ENCODE data around the gene CARD18.

CARD18 gene

DNA sequence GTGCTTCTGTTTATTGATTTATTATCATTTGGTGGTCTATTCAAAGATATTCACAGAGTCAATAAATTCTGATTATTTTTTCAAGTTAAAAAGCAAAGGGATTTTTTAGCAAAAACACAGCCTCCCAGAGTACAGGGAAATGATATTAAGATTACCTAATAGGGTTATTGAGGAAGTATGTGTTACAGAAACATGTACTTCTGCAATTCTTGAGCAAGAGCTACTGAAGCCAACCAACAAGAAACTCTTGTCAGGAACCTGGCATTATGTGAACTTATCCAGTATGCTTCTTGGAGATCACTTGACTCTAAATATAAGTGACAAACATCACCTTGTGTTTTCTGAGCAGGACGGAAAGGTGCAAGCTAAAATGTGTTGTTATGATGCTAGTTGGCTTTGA lies 42.0 kb upstream of the CARD18 start:
- H3F3A ChIP-seq (ENCODE audit: low read depth), result no peaks in the 10 kb centered on the region
- H3K9me3 ChIP-seq (ENCODE audit: insufficient read depth, low read depth, low read length), result no peaks in the 10 kb centered on the region
- no peak for TF ChIP-seq EZH2phosphoT487 (IDR thresholded peaks at IDR 0.05; ENCODE audit: borderline replicate concordance)
- TF ChIP-seq, protein P1, sequence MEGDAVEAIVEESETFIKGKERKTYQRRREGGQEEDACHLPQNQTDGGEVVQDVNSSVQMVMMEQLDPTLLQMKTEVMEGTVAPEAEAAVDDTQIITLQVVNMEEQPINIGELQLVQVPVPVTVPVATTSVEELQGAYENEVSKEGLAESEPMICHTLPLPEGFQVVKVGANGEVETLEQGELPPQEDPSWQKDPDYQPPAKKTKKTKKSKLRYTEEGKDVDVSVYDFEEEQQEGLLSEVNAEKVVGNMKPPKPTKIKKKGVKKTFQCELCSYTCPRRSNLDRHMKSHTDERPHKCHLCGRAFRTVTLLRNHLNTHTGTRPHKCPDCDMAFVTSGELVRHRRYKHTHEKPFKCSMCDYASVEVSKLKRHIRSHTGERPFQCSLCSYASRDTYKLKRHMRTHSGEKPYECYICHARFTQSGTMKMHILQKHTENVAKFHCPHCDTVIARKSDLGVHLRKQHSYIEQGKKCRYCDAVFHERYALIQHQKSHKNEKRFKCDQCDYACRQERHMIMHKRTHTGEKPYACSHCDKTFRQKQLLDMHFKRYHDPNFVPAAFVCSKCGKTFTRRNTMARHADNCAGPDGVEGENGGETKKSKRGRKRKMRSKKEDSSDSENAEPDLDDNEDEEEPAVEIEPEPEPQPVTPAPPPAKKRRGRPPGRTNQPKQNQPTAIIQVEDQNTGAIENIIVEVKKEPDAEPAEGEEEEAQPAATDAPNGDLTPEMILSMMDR (conservative IDR thresholded peaks at IDR 0.05; ENCODE audit: low read length), result no peak
- no peaks in the 10 kb centered on the region for H4K20me1 ChIP-seq (ENCODE audit: insufficient read depth, low read length, poor library complexity, severe bottlenecking)
- H3K9ac ChIP-seq (ENCODE audit: low read depth, low read length, poor library complexity, severe bottlenecking), result no peak overlapping the region
- no peaks in the 10 kb centered on the region for H3K27me3 ChIP-seq (ENCODE audit: insufficient read depth, low read length, poor library complexity, severe bottlenecking)
- H3K36me3 ChIP-seq (ENCODE audit: insufficient read depth, low read length), result no peaks in the 10 kb centered on the region
- no peak overlapping the region for H2AFZ ChIP-seq (ENCODE audit: low read length)
- no peaks in the 10 kb centered on the region for H3K79me2 ChIP-seq (ENCODE audit: insufficient read depth, low read length)
- H3K4me3 ChIP-seq (ENCODE audit: low read length, poor library complexity, severe bottlenecking), result no peak overlapping the region
- H3K4me1 ChIP-seq (ENCODE audit: insufficient read depth, low read length, poor library complexity, severe bottlenecking), result no peaks in the 10 kb centered on the region
- no peaks in the 10 kb centered on the region for H3K9me2 ChIP-seq (replicated peaks; ENCODE audit: low read depth, low read length)
- H3K4me2 ChIP-seq (ENCODE audit: low read depth, low read length, poor library complexity, severe bottlenecking), result no peak overlapping the region

DNA sequence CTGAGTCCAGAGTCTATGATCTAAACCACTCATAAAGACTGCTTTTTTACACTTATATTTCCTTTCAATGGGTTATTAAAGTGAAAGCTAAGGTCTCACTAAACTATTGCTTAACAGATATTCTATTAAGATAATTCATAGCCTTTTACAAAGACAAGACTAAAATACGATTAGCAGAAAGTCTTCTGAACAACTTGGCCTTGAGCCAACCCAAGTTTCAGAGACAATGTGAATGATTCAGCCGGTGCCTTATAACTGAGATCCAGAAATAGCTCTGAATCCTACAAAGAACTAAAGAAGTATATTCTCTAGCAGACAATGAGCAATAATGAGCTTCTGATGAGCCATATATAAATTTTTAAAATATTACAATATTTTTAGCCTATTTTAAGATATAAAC lies 41.5 kb upstream of the CARD18 start:
- no peaks in the 10 kb centered on the region for H3K4me1 ChIP-seq (ENCODE audit: insufficient read depth, low read length, poor library complexity, severe bottlenecking)
- H3K4me2 ChIP-seq (ENCODE audit: low read depth, low read length, poor library complexity, severe bottlenecking), result no peak overlapping the region
- no peaks in the 10 kb centered on the region for H3K36me3 ChIP-seq (ENCODE audit: insufficient read depth, low read length)
- H2AFZ ChIP-seq (ENCODE audit: low read length), result no peak overlapping the region
- no peaks in the 10 kb centered on the region for H3K79me2 ChIP-seq (ENCODE audit: insufficient read depth, low read length)
- no peak overlapping the region for H3K4me3 ChIP-seq (ENCODE audit: low read length, poor library complexity, severe bottlenecking)
- H4K20me1 ChIP-seq (ENCODE audit: insufficient read depth, low read length, poor library complexity, severe bottlenecking), result no peaks in the 10 kb centered on the region
- H3K9me2 ChIP-seq (replicated peaks; ENCODE audit: low read depth, low read length), result no peaks in the 10 kb centered on the region
- H3K9ac ChIP-seq (ENCODE audit: low read depth, low read length, poor library complexity, severe bottlenecking), result no peak overlapping the region
- H3K9me3 ChIP-seq (ENCODE audit: insufficient read depth, low read depth, low read length), result no peaks in the 10 kb centered on the region
- no peaks in the 10 kb centered on the region for H3K27me3 ChIP-seq (ENCODE audit: insufficient read depth, low read length, poor library complexity, severe bottlenecking)
- H3F3A ChIP-seq (ENCODE audit: low read depth), result no peaks in the 10 kb centered on the region
- TF ChIP-seq, protein P1 (conservative IDR thresholded peaks at IDR 0.05; ENCODE audit: low read length), result no peak
- TF ChIP-seq EZH2phosphoT487 (IDR thresholded peaks at IDR 0.05; ENCODE audit: borderline replicate concordance), result no peak

DNA sequence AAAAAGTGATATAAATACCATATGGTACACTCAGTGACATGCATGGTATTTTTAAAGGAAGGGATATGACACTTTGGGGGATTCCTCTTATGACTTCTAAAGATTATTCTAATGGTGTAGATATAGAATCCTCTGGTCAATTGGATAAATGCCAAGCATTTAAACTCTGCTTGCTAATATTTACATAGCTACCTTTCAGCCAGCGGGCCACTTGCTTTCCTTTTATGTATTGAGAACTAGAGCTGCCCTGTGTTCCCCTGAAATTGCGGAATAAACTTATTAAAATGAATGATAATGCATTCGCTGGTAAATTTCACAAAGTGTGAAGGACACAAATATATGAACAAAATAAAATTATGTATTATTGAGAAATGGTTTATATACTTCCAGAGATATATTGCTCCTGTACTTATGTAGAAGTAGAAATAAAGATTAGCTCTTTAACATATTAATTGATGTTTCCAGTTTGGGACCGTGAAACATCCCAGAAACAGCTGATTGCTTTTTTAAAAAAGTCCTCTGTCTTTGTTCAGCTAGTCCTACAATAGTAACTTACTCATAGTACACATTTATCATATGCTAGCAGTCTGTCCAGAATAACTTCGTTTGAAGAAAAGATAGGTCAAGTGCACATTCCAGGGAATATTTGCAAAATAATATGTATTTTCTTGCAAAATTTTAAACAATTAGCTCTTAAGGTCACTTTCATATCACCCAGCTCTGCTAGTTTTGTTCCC lies 40.1 kb upstream of the CARD18 start:
- no peaks in the 10 kb centered on the region for H3K36me3 ChIP-seq (ENCODE audit: insufficient read depth, low read length)
- H3K4me3 ChIP-seq (ENCODE audit: low read length, poor library complexity, severe bottlenecking), result no peak overlapping the region
- H3K4me1 ChIP-seq (ENCODE audit: insufficient read depth, low read length, poor library complexity, severe bottlenecking), result no peaks in the 10 kb centered on the region
- H3K9me2 ChIP-seq (replicated peaks; ENCODE audit: low read depth, low read length), result no peaks in the 10 kb centered on the region
- no peak overlapping the region for H2AFZ ChIP-seq (ENCODE audit: low read length)
- no peaks in the 10 kb centered on the region for H3K9me3 ChIP-seq (ENCODE audit: insufficient read depth, low read depth, low read length)
- no peaks in the 10 kb centered on the region for H3K27me3 ChIP-seq (ENCODE audit: insufficient read depth, low read length, poor library complexity, severe bottlenecking)
- no peak overlapping the region for H3K4me2 ChIP-seq (ENCODE audit: low read depth, low read length, poor library complexity, severe bottlenecking)
- no peaks in the 10 kb centered on the region for H4K20me1 ChIP-seq (ENCODE audit: insufficient read depth, low read length, poor library complexity, severe bottlenecking)
- no peaks in the 10 kb centered on the region for H3K79me2 ChIP-seq (ENCODE audit: insufficient read depth, low read length)
- TF ChIP-seq, protein P1 (conservative IDR thresholded peaks at IDR 0.05; ENCODE audit: low read length), result no peak
- H3F3A ChIP-seq (ENCODE audit: low read depth), result no peaks in the 10 kb centered on the region
- no peak overlapping the region for H3K9ac ChIP-seq (ENCODE audit: low read depth, low read length, poor library complexity, severe bottlenecking)
